ENCODE measurements around the gene USP40. TPM values are rescaled to one million over a fixed set of nuclear protein-coding genes. Genes with fewer than 3 reads are reported as not detected.

The USP40 gene
- total RNA-seq, 4 donors from 2014 or later, result 30.7 to 113 (median 41.3) TPM

DNA sequence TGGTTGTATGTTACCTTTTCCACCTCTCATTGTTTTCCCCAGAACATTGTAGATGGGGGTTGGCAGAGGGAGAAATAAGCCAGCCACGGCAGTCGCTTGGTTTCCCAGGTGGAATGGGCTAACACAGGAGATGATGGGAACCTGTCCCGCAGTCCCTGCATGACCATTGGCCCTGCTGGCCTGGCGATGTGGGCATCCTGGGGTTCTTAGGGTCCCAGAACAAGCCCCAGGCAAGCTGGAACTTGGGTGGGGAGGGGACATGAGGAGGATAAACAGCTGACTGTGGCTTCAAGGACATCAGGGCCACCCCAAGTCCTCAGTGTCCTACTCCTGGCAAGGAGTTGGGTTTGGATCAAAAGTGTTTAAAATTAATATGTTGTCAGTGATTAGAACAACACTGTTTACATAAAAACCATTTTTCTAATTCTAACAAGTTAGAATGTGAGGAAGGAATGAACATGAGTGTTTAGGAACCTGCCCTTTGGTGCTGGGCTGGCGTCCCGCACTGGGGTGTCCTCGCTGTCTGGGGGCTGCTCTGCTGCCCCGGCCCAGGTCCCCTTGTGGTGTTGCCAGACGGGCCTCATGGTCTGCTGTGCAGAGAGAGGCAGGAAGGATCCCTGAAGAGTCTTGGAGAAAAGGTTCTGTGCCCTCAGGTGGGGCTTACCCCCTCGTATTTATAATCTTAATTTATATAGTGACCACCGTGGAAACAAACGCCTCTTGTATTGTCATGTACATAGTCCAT lies 95.1 kb downstream of the USP40 start:
- H3K4me3 ChIP-seq, result no peak overlapping the region
- TF ChIP-seq, protein P1, sequence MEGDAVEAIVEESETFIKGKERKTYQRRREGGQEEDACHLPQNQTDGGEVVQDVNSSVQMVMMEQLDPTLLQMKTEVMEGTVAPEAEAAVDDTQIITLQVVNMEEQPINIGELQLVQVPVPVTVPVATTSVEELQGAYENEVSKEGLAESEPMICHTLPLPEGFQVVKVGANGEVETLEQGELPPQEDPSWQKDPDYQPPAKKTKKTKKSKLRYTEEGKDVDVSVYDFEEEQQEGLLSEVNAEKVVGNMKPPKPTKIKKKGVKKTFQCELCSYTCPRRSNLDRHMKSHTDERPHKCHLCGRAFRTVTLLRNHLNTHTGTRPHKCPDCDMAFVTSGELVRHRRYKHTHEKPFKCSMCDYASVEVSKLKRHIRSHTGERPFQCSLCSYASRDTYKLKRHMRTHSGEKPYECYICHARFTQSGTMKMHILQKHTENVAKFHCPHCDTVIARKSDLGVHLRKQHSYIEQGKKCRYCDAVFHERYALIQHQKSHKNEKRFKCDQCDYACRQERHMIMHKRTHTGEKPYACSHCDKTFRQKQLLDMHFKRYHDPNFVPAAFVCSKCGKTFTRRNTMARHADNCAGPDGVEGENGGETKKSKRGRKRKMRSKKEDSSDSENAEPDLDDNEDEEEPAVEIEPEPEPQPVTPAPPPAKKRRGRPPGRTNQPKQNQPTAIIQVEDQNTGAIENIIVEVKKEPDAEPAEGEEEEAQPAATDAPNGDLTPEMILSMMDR (IDR thresholded peaks at IDR 0.05), result no peak
- DNase-seq, result no peak
- intact Hi-C loops (cut with DNase I; ENCODE audit: low total_unique reads), result no loop called here
- in situ Hi-C loops (cut with MboI; ENCODE audit: low pct_ligation_motif_present in 1 of 4, low pct_unique_long_range_greater_than_20kb in 1 of 4, low sequenced_read_pairs in 3 of 4), result loop anchor here in 2 of 4 donors (25.0 kb wide), 2 partner anchors 241 to 366 kb away; partner anchors contain the start of genes UGT1A4 (in 1 of the 2) and UGT1A5 (in 1 of the 2)
- H3K4me1 ChIP-seq, result peaks cover 0 to 6% (median 4%) of the 10 kb centered on the region in 4 donors
- H3K27ac ChIP-seq, result peak overlapping the region in 1 of 4 donors; percentile 50
- H3K27me3 ChIP-seq, result no peaks in the 10 kb centered on the region
- no peaks in the 10 kb centered on the region for H3K9me3 ChIP-seq
- peaks cover 0 to 22% (median 10%) of the 10 kb centered on the region in 4 donors for H3K36me3 ChIP-seq
- WGBS, 2 donors (ENCODE audit: low coverage in 1 of 2), result 93 to 97% methylated on average over 8 to 12 of the region's 12 CpGs

DNA sequence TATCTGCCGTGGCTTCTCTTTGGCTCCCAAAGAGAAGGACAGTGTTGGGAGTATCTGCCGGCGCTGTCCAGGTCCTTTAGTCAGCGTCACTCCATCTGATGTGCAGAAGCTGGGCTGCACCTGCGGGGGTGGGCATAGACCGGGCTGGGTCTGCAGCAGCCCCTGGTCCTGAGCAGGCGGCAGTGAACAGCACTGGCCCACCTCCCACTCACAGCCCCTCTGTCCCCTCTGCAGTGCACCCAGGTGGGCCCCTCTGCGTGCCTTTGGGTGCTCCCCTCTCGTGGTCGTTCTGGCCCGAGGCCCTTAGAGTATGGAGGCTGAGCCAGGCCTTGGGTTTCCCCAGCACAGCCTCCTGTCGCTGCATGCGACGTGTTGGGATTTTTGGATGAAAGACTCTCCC lies 95.7 kb downstream of the USP40 start:
- peak overlapping the region in 2 of 4 donors; percentile 50 to 74 for H3K27ac ChIP-seq
- 98 to 100% methylated on average over 1 to 14 of the region's 14 CpGs for WGBS, 2 donors (ENCODE audit: low coverage in 1 of 2)
- H3K36me3 ChIP-seq, result peaks cover 0 to 27% (median 10%) of the 10 kb centered on the region in 4 donors
- no peak overlapping the region for H3K4me3 ChIP-seq
- no peaks in the 10 kb centered on the region for H3K9me3 ChIP-seq
- intact Hi-C loops (cut with DNase I; ENCODE audit: low total_unique reads) (no loop called here), in situ Hi-C loops (cut with MboI; ENCODE audit: low pct_ligation_motif_present in 1 of 4, low pct_unique_long_range_greater_than_20kb in 1 of 4, low sequenced_read_pairs in 3 of 4) (loop anchor here in 2 of 4 donors (25.0 kb wide), 2 partner anchors 241 to 366 kb away; partner anchors contain the start of genes UGT1A4 (in 1 of the 2) and UGT1A5 (in 1 of the 2))
- DNase-seq, result no peak
- TF ChIP-seq, protein P1 (IDR thresholded peaks at IDR 0.05), result no peak
- TF ChIP-seq EP300 (IDR thresholded peaks at IDR 0.05; ENCODE audit: low read depth), result no peak
- TF ChIP-seq POLR2A (IDR thresholded peaks at IDR 0.05), result no peak
- no peak for TF ChIP-seq POLR2AphosphoS5 (IDR thresholded peaks at IDR 0.05)
- peaks cover 0 to 6% (median 4%) of the 10 kb centered on the region in 4 donors for H3K4me1 ChIP-seq
- H3K27me3 ChIP-seq, result no peaks in the 10 kb centered on the region

DNA sequence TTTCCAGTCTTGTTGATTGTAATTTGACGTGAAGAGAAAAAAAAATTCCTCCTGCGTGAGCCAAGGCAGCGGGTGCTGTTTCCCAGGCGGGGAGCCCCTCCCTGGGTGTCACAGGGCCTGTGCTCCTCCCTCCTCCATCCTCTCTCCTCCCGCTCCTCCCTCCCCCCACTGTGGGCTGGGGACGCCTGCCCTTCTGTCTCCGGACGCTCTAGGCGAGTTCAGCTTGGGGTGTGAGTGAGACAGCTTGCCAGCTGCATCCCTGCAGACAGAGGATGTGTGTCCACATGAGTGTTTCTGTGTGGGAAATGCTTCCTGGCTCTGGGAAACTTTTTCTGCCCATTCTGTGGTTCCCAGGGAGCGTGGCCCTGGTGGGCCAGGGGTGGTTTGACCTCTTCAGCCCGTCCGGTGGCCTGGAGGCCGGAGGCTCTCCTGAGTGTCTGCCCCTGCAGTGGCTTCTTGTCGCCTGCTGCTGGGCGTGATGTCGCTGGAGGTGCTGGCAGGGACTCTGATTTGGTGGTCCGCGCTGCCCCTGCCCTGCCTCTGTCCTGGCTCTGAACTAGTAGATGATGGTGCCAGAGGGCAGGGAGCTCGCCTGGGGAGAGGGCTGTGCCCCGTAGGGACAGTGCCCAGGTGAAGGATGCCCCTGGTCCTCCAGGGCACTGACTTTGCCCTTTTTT lies 96.4 kb downstream of the USP40 start:
- in situ Hi-C loops (cut with MboI; ENCODE audit: low pct_ligation_motif_present in 1 of 4, low pct_unique_long_range_greater_than_20kb in 1 of 4, low sequenced_read_pairs in 3 of 4), result loop anchor here in 2 of 4 donors (25.0 kb wide), 2 partner anchors 242 to 367 kb away; partner anchors contain the start of genes UGT1A4 (in 1 of the 2) and UGT1A5 (in 1 of the 2)
- Histone ChIP-seq H3K4me1 (peaks cover 0 to 6% (median 4%) of the 10 kb centered on the region in 4 donors), H3K4me3 (no peak overlapping the region), H3K27ac (peak overlapping the region; percentile 50 to 74 (median 64)), H3K27me3 (no peaks in the 10 kb centered on the region), H3K36me3 (peaks cover 0 to 34% (median 11%) of the 10 kb centered on the region in 4 donors), H3K9me3 (no peaks in the 10 kb centered on the region)
- no peak for TF ChIP-seq EP300 (IDR thresholded peaks at IDR 0.05; ENCODE audit: low read depth)
- TF ChIP-seq POLR2AphosphoS5 (IDR thresholded peaks at IDR 0.05), result peak in 2 of 3 donors; percentile 8 to 35
- intact Hi-C loops (cut with DNase I; ENCODE audit: low total_unique reads), result no loop called here
- 76% methylated on average over 18 of the region's 20 CpGs; no CpG with 5 or more reads in 1 of the 2 donors for WGBS, 2 donors (ENCODE audit: low coverage in 1 of 2)
- peak; percentile 39 for DNase-seq

DNA sequence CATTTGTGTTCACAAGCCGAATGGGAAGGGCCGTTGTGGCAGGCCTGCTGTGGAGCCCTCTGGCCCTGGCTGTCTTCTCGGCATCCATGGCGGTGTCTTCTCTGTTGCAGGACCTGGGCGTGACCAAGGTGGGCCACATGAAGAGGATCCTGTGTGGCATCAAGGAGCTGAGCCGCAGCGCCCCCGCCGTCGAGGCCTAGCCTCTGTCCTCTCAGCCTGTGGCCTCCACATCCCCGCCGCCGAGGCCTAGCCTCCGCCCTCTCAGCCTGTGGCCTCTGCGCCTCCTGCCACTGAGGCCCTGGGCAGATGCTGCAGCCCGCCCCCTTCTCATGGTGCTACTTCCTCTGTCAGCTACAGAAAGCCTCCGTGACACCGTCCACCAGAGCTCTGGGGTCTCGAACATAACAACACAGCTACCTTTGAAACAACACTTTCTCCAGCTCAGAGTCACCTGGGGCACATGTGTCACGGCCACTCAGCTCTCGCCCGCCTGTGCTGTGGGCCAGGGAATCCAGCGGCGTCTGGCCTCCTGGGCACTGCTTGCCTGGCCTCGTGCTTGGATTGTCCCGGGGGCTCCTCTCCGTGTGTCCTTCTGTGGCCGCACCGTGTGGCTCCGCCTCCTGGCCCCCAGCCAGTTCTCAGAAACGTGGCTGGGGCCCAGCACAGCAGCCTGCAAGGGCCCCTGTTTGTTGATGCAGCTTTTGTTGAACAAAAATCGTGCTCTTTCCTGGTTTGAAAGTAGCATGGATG lies 97.1 kb downstream of the USP40 start:
- peak; percentile 25 for DNase-seq
- WGBS, 2 donors (ENCODE audit: low coverage in 1 of 2), result 72% methylated on average over 32 of the region's 32 CpGs; no CpG with 5 or more reads in 1 of the 2 donors
- Histone ChIP-seq H3K9me3 (no peaks in the 10 kb centered on the region), H3K27ac (peak overlapping the region; percentile 50 to 74 (median 64)), H3K27me3 (no peaks in the 10 kb centered on the region), H3K36me3 (peaks cover 0 to 42% (median 13%) of the 10 kb centered on the region in 4 donors), H3K4me1 (peaks cover 0 to 6% (median 4%) of the 10 kb centered on the region in 4 donors), H3K4me3 (no peak overlapping the region)
- intact Hi-C loops (cut with DNase I; ENCODE audit: low total_unique reads), result no loop called here
- TF ChIP-seq POLR2AphosphoS5 (IDR thresholded peaks at IDR 0.05), result no peak
- TF ChIP-seq, protein P1 (IDR thresholded peaks at IDR 0.05), result no peak
- no peak for TF ChIP-seq POLR2A (IDR thresholded peaks at IDR 0.05)
- in situ Hi-C loops (cut with MboI; ENCODE audit: low pct_ligation_motif_present in 1 of 4, low pct_unique_long_range_greater_than_20kb in 1 of 4, low sequenced_read_pairs in 3 of 4), result loop anchor here in 2 of 4 donors (25.0 kb wide), 2 partner anchors 243 to 368 kb away; partner anchors contain the start of genes UGT1A4 (in 1 of the 2) and UGT1A5 (in 1 of the 2)
